IPS-NIHi7 (cell line): ENCODE measurements around the gene CTIF.

Experiments used
- DNase-seq: peaks from one replicate; pipeline ENCODE4 v3.0.0; 2012; ENCODE audit warnings: mixed read lengths; ENCODE audit errors: extremely low spot score

Gene CTIF

GRCh38 chr18:48787203-48788151, 248.6 kb downstream of the CTIF start:
- DNase-seq, result no peak

DNA sequence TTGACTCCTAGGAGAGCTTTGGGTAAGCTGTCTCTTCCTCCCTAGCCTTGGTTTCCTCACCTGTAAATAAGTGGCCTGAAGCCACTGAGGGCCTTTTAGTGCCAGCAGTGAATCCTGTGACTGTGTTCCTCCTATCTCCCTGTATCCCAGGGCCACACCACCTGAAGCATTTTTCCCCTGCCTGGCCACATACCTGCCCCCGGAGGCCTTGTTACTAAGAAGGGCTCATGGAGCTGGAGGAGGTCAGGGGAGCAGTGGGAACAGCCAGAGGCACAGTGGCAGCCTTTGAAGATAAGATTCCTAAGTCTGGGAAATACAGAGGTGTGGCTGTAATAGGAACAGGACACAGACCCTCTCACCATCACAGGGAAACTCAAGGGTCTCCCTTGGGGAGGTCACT, 249.5 kb downstream of the CTIF start:
- DNase-seq, result no peak

DNA sequence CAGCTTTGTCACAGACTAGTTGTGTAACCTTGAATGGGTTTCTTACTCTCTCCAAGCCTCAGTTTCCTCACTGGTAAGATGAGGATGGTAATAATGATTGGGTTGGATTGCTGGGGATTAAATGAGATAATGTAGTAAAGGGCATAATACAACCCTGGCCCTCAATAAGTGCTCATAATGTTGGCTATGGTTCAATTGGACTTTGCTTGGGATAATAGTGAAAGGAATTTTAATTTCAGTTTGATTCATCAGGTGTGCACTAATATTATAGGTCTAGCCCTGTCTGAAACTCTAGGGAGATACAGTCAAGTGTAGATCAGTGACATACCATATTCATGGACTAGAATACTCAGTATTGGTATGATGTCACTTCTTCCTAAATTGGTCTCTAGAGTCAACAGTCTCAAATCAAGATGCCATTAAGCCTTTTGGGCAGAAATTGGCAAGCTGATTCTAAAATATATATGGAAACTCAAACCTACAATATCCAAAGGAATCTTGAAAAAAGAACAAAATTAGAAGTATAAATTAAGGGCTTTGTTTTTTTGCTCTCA, 250.5 kb downstream of the CTIF start:
- no peak for DNase-seq

DNA sequence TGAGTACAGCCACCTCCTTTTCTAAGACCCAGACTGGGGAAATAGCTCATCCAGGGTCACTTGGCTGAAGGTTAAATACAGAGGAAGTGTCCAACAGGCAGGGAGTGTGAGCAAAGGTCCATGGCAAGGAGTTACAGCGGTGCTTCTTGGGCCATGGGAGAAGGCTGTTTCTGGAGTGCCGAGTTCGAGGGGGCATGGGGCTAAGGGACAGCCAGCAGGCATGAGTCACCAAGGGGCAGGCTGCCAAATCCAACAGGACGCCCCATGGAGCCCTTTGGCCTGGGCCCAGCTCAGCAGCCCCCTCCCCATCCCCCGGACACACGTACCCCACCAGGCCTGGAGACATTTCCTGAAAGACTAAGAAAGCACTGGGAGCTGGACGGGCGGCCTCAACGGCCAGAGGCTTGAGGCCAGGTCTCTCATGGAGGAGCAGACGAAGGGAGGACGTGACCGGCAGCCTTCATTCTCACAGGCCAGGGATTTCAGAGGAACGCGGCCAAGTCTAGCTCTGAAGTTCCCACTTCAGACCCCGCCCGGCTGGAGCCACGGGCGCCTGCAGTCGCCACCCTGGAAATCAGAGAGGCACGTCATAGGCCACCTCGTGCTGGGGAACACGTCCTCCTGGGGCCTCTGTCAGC, 251.5 kb downstream of the CTIF start:
- DNase-seq, result no peak

- DNase-seq, result no peak
Observed at GRCh38 chr18:48790869-48791635, 252.2 kb downstream of the CTIF start.

DNA sequence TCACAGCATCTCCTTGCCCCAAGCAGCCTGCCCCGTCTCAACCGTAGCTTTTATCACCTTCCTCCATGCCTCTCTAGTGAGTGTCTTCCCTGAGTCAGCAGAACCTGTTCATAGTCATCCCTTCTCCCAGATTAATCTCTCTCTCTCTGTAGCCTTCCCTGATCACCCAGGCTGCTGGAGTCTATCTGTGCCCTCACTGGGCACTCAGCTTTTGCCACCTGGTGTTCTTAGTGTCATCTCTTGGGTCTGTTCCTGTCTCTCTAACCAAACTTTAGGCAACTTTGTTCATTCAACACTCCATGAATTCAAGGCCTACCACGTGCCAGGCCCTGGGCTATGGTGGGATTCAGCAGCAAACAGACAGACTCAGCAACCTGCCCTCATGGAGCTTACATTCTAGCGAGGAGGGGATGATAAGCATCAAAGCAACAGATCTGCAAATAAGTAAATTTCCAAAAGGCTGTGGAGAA, 252.8 kb downstream of the CTIF start:
- no peak for DNase-seq

DNA sequence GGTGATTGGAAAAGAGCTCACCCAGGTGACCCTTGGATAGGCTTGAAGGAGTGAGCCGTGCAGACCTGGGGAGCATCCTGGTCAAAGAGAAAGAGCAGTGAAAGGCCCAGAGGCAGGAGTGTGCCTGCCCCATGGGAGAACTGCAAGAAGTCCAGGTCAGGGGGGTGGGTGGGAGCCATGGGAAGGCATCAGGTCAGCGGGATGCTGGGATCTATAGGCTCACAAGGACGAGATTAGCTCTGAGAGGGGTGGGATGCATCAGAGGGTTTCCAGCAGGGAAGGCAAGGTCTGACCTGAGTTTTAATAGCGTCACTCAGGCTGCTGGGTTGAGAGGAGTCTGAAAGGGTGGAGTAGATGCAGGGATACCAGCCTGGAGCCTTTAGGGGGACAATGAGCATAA, 253.3 kb downstream of the CTIF start:
- no peak for DNase-seq

GRCh38 chr18:48792611-48793380, 254.0 kb downstream of the CTIF start:
- no peak for DNase-seq

DNA sequence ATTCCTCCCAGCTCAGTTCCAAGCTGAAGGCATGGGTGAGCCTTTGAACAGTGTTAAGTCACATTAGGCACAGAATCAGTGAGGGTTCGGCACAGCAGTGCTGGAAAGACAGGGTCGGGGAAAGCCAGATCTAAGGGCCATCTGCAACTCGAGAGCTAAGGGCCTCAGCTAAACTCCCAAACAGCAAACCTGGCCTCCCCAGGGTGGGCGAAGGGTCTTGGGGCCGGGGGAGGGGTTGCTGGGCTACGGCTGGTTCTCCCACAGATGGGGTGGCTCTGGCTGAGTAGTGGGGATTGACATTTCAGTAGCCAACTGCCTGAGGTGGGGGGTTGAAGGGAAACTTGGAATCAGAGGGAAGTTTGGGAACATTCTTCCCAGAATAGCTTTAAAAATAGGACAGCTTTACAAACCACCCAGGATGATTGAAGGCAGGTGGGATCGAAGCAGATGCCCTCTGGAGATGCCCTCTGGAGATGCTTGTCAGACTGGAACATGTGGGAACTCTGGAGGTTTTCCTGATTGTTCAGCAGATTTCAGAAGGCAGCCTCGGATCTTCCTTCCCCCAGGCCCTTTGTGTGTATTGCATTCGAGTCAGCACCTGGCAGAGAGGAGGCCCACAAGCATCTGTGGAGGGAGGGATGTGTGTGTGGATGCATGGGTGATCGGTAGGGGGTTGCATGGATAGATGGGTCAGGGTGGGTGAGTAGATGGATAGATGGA, 255.6 kb downstream of the CTIF start:
- no peak for DNase-seq

- no peak for DNase-seq
Observed at GRCh38 chr18:48795696-48796095, 256.9 kb downstream of the CTIF start.

DNA sequence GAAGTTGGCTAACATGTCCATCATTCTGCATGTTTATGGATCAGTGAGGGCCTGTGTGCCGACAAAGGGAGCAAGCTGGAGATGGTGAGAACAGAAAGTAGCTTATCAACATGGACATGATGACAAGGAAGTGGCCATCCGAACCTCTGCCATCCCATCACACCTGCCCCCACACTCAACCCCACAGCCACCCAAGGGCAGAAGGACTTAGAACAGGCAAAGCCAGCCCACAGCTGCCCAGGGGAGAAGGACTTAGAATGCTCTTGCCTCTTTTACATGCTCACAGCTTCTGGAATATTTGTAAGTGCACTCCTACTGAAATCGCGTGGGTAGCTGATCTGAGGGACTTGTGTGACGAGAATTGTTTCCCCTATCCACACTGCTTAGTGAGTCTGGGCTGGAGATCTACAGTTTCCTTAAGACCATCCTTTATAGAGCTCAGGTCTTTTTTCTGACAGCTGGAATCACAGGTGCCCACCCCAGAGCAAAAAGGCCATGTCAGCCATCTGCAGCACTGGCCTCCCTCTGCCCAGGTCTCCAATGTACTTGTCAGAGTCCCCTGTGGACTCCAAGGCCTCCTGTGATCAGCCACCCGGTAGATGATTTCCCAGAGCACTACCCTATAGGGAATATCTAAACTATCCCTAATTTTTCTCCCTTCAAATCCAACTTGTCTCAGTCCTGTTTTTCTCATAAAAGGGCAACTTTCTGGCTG, 257.8 kb downstream of the CTIF start:
- DNase-seq, result no peak

- DNase-seq, result no peak
Observed at GRCh38 chr18:48797841-48798255, 259.0 kb downstream of the CTIF start.

DNA sequence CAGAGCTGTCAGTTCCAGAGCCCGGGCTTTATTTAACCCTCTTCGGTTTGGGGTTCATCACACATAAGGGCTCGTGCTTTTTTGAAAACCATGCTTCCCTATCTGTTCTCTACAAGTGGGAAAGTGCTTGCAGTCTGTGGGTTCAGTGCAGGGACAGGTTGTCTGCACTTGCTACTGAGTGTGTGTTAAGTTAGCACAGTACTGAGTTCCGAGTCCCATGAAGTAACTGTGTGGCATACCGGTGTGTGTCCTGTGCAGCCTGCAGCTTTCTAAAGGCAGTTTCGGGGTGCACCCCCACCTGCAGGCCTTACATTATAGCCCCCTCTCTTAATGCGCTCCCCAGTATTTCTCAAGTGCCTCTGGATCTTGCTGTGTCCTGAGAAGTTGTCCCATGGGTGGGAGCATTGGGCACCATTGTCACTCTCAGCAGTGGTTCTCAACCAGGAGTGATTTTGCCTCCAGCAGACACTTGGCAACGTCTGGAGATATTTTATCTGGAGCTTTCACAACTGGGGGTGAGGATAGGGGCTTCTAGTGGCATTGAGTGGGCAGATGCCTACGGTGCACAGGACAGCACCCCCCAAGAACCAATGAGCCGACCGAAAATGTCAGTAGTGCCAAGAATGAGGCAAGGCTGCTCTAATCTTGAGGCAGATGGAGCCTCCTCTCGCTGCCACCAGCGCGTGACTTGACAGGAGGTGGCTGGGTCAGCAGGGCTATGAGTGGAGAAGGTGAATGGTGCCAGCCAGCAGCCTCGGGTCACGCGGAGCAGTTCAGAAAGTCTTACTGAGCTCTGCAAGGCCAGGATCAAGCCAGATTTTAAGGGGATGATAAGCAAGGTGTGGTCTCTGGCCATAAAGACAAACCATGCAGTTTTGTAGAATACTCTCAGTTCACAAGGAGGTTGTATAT, 259.8 kb downstream of the CTIF start:
- no peak for DNase-seq

DNA sequence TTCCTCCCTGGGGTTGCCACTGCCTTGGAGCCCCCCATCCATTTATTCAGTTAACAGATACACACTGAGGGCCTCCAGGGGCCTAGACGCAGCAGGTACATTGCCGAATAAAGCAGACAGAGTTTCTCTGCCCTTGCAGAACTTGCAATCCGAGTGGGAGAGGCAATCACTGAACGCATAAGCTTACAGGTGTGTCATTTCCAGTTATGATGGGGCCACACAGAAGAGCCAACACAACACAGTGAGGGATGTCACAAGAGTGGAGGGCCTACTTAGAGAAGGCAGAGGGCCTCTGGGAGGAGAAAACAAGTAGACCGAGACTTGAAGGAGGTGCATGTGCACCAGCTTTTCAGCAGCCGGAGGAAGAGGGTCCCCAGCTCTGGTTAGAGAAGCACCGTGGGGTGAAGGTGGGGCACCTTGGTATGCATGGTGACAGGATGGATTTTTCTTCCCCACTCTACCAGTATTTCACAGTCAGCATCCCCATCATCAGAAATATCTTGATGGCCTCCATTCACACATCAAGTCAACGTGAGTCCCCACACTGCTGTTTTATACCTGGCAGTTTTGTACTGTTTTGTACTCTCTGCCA, 261.0 kb downstream of the CTIF start:
- DNase-seq, result no peak

DNA sequence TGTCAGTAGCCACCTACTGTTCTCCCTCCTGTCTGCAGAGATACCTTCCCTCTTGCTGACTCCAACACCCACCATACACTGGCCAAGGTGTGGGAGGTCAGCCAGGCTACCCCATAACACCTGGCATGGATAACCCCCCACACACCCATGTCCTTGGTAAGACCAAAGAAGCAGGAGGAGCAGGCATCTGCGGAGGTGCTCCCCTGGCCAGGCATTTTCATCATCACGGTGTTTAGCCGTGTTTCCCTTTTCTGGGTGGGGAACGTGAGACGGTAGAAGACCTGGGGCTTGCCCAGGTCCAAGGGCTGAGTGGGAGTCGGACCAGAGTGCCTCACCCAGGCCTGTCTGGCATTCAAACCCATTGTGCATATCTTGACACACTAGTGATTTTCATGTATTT, 261.6 kb downstream of the CTIF start:
- no peak for DNase-seq

DNA sequence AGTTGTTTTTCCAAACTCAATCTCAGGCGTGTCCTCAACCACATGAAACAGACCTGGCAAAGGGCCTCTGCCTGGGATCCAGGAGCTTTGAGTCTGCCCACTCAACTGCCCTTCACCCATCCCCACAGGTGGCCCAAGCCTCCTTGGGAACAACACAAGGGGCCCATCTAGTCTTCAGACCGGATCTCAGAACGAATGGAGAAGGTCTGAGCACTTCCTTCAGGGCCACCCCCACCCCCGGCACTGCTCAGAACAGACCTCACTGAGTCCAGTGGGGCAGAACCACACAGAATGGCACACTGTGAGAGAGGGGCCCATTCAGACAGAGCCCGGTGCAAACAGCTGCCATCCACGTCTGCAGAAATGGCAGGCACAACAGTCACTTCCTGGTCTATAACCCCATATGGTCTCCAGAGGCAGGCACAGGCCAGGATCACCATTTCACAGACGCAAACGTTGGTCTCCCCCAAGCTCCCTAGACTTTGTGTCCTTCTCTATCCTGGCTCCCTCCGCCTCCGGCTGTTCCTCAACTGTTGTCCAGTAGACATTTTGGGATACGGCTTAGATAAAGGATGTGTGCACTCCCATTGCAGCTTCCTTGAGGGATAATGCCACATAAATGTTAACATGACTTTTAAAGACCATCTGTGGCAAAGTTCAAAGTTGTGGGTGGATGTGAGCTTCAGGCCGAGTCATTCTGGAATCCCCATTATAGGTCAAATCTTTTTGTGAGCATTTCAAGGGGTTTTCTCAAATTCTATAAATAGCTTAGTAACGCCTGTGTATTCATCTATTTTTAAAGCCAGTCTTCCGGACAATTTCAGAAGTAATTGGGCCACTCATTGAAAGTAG, 262.3 kb downstream of the CTIF start:
- no peak for DNase-seq

DNA sequence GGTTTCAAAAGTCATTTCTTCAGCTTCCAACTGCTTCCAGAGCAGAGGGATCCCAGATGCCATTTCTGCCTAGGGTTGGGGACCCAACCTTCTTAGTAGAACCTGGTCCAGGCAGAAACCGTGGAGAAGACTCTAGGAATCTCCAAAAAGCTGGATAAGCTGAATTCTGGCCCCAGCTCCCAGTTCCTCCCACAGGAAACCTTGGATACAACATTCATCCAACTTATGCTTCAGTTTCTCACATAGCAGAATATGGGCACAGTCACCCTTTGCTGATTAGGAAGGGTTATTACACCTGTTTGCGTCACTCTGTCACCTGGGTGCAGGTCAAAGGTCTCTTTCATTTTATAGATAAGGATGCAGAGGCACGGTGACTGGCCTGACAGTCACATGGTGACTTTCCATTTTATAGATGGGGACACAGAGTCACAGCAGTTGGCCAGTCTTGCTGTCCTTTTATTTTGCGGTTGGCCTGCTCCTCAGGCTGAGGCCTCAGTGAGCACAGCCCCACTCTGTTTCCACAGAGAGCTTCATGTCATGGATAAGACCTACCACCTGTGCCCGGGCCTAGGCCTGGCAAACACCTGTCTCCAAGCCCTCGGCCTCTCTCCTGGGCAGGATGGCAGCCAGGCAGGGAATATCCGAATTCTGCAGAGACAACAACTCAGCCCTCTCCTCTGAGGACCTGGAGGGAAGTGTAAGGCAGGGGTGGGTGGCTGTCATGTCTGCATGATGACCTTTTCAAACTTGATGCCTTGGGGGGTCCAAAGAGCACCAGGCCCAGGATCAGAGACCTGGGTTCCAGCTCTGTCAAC, 263.1 kb downstream of the CTIF start:
- no peak for DNase-seq
